Bladder microvascular endothelial cell (primary cell): ENCODE data around the gene ARPC1A. TPM values are rescaled to one million over a fixed set of nuclear protein-coding genes. Genes with fewer than 3 reads are reported as not detected.

Experiments
- total RNA-seq: library from RNA; depleted of rRNA; stranded (reverse); fragments of >200 nt; gene quantifications from 2 replicates; pipeline ENCODE4 v1.2.3, GENCODE V29; 2014

ARPC1A gene
- 154 and 191 TPM in 2 replicates for total RNA-seq

DNA sequence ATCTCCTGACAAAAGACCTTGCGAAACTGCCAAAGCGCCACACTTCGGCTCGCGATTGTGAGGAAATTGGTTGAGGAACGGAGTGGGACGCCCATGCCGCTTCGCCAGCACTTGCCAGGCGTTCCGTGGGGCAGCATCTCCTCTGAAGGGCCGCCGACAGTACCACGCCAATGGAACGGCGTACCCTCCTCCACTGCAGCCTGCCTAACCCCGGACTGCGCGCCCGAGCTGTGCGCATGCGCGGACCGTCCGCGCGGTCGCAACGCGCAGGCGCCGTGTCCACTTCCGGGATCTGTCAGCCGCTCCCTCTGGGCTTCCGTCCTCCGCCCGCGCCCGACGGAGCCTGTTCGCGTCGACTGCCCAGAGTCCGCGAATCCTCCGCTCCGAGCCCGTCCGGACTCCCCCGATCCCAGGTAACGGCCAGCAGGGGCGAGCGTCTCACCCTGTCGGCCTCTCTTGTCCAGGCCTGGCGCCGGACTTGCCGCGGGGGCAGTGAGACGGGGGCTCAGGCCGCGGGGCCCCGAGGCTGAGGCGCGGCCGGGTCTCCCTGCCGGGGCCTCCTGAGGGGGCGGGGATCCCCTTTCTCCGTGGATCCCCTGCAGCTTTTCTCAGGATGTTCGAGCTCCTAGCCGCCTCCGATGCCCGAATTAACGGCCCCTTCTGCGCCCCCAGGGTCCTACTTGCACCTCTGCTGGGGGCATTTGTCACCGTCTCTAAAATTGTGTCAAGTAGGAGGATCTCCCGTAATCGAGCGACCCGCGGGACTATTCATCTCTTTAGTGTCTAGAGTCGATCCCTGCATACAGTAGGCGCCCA is at the start of gene ARPC1A:
TSS of gene ARPC1A (plus strand) at position 307 of the 816 bp plus-strand sequence. CDS start 7,456 bp downstream, outside the sequence.

DNA sequence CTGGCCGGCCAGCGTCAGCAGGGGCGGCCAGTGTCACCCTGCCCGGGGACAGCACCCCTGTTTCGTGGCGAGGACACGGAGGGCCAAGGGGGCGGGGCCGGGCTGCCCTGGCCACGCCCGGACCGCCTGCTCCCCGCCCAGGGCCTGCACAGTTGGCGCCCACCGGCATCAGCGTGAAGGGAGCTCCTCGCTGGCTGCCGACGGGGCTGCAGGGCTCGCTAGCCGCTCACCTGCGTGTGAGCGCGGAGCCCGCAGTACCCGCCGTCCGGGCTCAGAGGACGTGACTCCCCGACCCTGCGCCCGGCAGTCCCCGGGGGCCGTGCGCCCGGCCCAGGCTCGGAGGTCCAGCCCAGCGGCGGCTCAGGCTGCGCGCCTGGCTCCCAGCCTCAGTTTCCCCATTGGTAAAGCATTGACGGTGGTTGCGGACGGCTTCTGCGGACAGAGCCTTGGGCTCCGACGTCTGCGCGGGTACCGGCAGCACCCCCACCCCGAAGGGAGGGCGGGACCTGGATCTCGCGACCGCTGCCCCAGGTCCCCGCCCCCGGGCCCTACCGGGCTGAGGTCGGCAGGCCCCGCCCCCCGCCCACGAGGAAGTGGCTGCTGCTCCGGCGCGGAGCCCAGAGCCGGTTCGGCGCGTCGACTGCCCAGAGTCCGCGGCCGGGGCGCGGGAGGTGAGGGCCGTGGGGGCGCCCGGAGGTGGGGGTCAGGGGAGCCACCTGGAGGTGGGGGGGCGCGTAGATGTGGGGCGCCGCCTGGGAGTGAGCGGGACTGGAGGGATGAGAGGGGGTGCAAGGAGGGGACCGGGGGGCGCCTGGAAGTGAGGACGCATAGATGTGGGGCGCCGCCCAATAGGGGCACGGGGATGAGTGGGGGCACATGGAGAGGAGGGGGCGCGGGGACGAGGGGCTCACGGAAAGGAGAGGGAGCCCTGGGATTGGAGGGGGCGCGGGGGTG is 48.7 kb downstream of the ARPC1A start, which contains the start of gene ARPC1B:
TSS of gene ARPC1B (plus strand) at position 620 of the 954 bp plus-strand sequence. CDS start 10,985 bp downstream, outside the sequence.

DNA sequence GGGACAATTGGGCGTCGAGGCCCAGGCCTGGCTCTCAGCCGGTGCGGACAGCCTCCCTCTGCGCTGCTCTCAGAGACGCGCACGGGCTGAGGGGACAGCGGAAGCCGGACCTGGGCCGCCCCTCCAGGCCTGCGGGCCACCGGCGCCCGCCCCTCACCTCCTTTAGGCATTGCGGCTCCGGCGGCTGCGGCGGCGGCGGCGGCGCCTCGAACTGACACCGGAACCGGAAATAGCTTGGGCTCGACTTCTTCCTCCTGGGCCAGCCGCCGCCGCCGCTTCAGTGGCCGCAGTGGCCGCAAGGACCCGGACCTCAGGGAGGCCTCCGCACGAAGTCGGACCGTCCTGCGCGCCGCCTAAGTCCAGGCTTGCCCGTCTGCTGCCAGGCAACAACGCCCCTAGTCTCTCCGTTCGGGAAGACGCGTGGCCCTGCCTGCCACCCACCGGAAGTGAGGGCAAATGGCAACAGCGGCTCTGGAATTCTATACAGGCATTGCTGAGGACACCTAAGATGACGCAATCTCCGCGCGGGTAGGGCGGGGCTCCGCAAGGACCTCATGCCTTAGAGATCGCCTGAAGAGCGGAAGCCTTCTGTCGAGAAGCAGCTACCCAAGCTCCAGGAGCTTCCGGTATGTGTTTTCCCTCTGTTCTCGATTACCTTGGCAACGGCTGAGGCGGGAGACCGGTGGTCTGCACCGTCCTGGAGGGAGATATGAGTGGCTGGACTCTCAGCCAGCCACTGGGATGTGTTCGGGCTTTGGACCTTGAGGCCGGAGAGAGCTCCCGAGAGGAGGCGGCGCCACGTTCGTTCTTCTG is 82.9 kb downstream of the ARPC1A start, which contains the start of the genes BUD31 and PDAP1:
TSS of gene BUD31 (plus strand) at position 591 of the 813 bp plus-strand sequence. CDS start 2,124 bp downstream, outside the sequence.
TSS of gene PDAP1 (minus strand) at position 219 of the 813 bp plus-strand sequence. CDS start at position 170, 49 bp downstream.

Other genes starting within 250 kb of the ARPC1A start
- gene SMURF1, start 181.8 kb upstream of the ARPC1A start, total RNA-seq = 11.2 and 27.4 TPM in 2 replicates
- not detected in 2 replicates for gene KPNA7, start 117.8 kb upstream of the ARPC1A start, total RNA-seq
- gene MYH16, start 53.1 kb upstream of the ARPC1A start, total RNA-seq = 0.13 and 0.16 TPM in 2 replicates
- gene ARPC1B, start 48.8 kb downstream of the ARPC1A start, total RNA-seq = 488 and 710 TPM in 2 replicates
- 23.6 and 39.7 TPM in 2 replicates for gene PDAP1, start 82.7 kb downstream of the ARPC1A start, total RNA-seq
- gene BUD31, start 83.1 kb downstream of the ARPC1A start, total RNA-seq = 76.2 and 103 TPM in 2 replicates
- 3.6 and 5.8 TPM in 2 replicates for gene PTCD1, start 112.9 kb downstream of the ARPC1A start, total RNA-seq
- gene CPSF4, start 113.0 kb downstream of the ARPC1A start, total RNA-seq = 21.9 and 24.7 TPM in 2 replicates
- gene ATP5MF, start 140.3 kb downstream of the ARPC1A start, total RNA-seq = 186 and 383 TPM in 2 replicates
- gene ZNF789, start 147.0 kb downstream of the ARPC1A start, total RNA-seq = 4.2 and 6.9 TPM in 2 replicates
- gene ZNF394, start 174.4 kb downstream of the ARPC1A start, total RNA-seq = 24.3 and 25.0 TPM in 2 replicates
- gene ZKSCAN5, start 178.8 kb downstream of the ARPC1A start, total RNA-seq = 8.1 and 12.1 TPM in 2 replicates
- 2.9 and 4.8 TPM in 2 replicates for gene FAM200A, start 226.2 kb downstream of the ARPC1A start, total RNA-seq
- gene ZNF655, start 232.7 kb downstream of the ARPC1A start, total RNA-seq = 8.9 and 9.5 TPM in 2 replicates